Breast epithelium (tissue), 3 donors: Measurements from ENCODE around the gene GALM.

ENCODE experiments used
- CTCF ChIP-seq, 3 donors: fragments of 450-650 bp; IDR thresholded peaks; one replicate each; pipeline ENCODE4 v1.5.1; 2016 to 2017; ENCODE audit warnings: antibody characterized with exemption in 3 of 3, mild to moderate bottlenecking in 3 of 3, moderate library complexity in 3 of 3
- POLR2A ChIP-seq: fragments of 450-650 bp; IDR thresholded peaks from one replicate; pipeline ENCODE4 v1.6.1; 2016; ENCODE audit warnings: antibody characterized with exemption, mild to moderate bottlenecking, moderate library complexity

GRCh38 chr2:38676681-38677080 is 10.8 kb downstream of the GALM start:
- TF ChIP-seq CTCF (IDR thresholded peaks at IDR 0.05) (no peak), POLR2A (no peak)
